Smooth muscle cell (in vitro differentiated cells): ENCODE results near the gene KCNK7. TPM values are rescaled to one million over a fixed set of nuclear protein-coding genes. Genes with fewer than 3 reads are reported as not detected.

Source experiments
- DNase-seq: peaks from one replicate; lab custom pipeline; 2025; ENCODE audit not compliant: unreplicated experiment; lab: John Stamatoyannopoulos, UW
- H2AFZ ChIP-seq: fragments of 200-600 bp; sonication (generic); 2 replicates; pipeline ENCODE4 v1.6.0; 2016; ENCODE audit warnings: antibody characterized with exemption, low read depth, mild to moderate bottlenecking
- H3F3A ChIP-seq: fragments of 200-600 bp; sonication (generic); 2 replicates; pipeline ENCODE4 v1.6.0; 2017; ENCODE audit warnings: antibody characterized with exemption, low read depth
- H3K27ac ChIP-seq: fragments of 200-600 bp; sonication (generic); 2 replicates; pipeline ENCODE4 v1.5.1; 2016; ENCODE audit warnings: low read depth, mild to moderate bottlenecking
- H3K27me3 ChIP-seq: fragments of 200-600 bp; sonication (generic); 2 replicates; pipeline ENCODE4 v1.6.1; 2016; ENCODE audit warnings: low read depth, mild to moderate bottlenecking
- H3K36me3 ChIP-seq: fragments of 200-600 bp; sonication (generic); 2 replicates; pipeline ENCODE4 v1.5.1; 2016; ENCODE audit warnings: low read depth
- H3K4me1 ChIP-seq: fragments of 200-600 bp; sonication (generic); 2 replicates; pipeline ENCODE4 v1.5.1; 2016; ENCODE audit warnings: low read depth
- H3K4me2 ChIP-seq: fragments of 200-600 bp; sonication (generic); 2 replicates; pipeline ENCODE4 v1.6.0; 2016; ENCODE audit warnings: mild to moderate bottlenecking
- H3K4me3 ChIP-seq: fragments of 200-600 bp; sonication (generic); 2 replicates; pipeline ENCODE4 v1.5.1; 2016; ENCODE audit warnings: mild to moderate bottlenecking
- H3K79me2 ChIP-seq: fragments of 200-600 bp; sonication (generic); 2 replicates; pipeline ENCODE4 v1.6.0; 2016; ENCODE audit warnings: low read depth, mild to moderate bottlenecking
- H3K9ac ChIP-seq: fragments of 200-600 bp; sonication (generic); 2 replicates; pipeline ENCODE4 v1.6.0; 2016; ENCODE audit warnings: low read depth
- H3K9me3 ChIP-seq: fragments of 200-600 bp; sonication (generic); replicated peaks from 2 replicates; pipeline ENCODE4 v1.5.1; 2016; ENCODE audit warnings: low read depth
- H4K20me1 ChIP-seq: fragments of 200-600 bp; sonication (generic); 2 replicates; pipeline ENCODE4 v1.6.0; 2016; ENCODE audit warnings: low read depth
- CTCF ChIP-seq: fragments of 200-600 bp; sonication (generic); IDR thresholded peaks from 2 replicates; pipeline ENCODE4 v1.5.1; 2017; ENCODE audit warnings: borderline replicate concordance, mild to moderate bottlenecking, antibody characterized with exemption; ENCODE audit not compliant: insufficient read depth, poor library complexity, severe bottlenecking
- WGBS: methylation state at CpG from one replicate; pipeline ENCODE4 v1.1.7; 2016; ENCODE audit warnings: low lambda C conversion rate; 5-methylcytosine and 5-hydroxymethylcytosine counted together
- polyA plus RNA-seq: library from polyadenylated mRNA; unstranded; fragments of >200 nt; fragmentation: Nextera tagmentation; extraction: Ambion mirVana; gene quantifications from 2 replicates; pipeline ENCODE4 v1.2.1, GENCODE V29; 2016
- total RNA-seq: library from RNA; depleted of rRNA; stranded (reverse); fragments of >200 nt; gene quantifications from 2 replicates; pipeline ENCODE4 v1.2.3, GENCODE V29; 2014

The KCNK7 gene
- total and polyA plus RNA-seq, 2 experiments from 2014 or later = not detected

- H3K36me3 ChIP-seq = no peaks in the 10 kb centered on the region
Observed at GRCh38 chr11:65619281-65619928, 23.8 kb upstream of the KCNK7 start.

GRCh38 chr11:65618763-65619162, 23.2 kb upstream of the KCNK7 start:
- Histone ChIP-seq H3K9ac (no peak overlapping the region), H3K27me3 (no peaks in the 10 kb centered on the region), H3K36me3 (no peaks in the 10 kb centered on the region), H3F3A (no peaks in the 10 kb centered on the region), H2AFZ (no peak overlapping the region), H3K4me3 (no peak overlapping the region), H3K27ac (no peak overlapping the region), H3K4me2 (no peak overlapping the region), H4K20me1 (peaks cover 8% of the 10 kb centered on the region), H3K4me1 (peaks cover under 1% of the 10 kb centered on the region), H3K9me3 (no peaks in the 10 kb centered on the region), H3K79me2 (peaks cover 26% of the 10 kb centered on the region)
- no peak for TF ChIP-seq CTCF
- no peak for DNase-seq
- WGBS = over 99% methylated on average over 14 of the region's 14 CpGs

More at GRCh38 chr11:65619281-65619928, 23.8 kb upstream of the KCNK7 start:
- WGBS = 95% methylated on average over 29 of the region's 29 CpGs
- Histone ChIP-seq H3F3A (no peaks in the 10 kb centered on the region), H3K4me1 (no peaks in the 10 kb centered on the region), H3K79me2 (peaks cover 24% of the 10 kb centered on the region), H3K27ac (no peak overlapping the region), H3K27me3 (no peaks in the 10 kb centered on the region), H3K4me3 (no peak overlapping the region), H2AFZ (no peak overlapping the region), H4K20me1 (peaks cover 8% of the 10 kb centered on the region), H3K9me3 (no peaks in the 10 kb centered on the region), H3K4me2 (no peak overlapping the region), H3K9ac (no peak overlapping the region)
- no peak for DNase-seq
- TF ChIP-seq CTCF = no peak

- Histone ChIP-seq H3K79me2 (peaks cover 32% of the 10 kb centered on the region), H2AFZ (no peak overlapping the region)
Observed at GRCh38 chr11:65617990-65618751, 22.6 kb upstream of the KCNK7 start.

More at GRCh38 chr11:65617990-65618751, 22.6 kb upstream of the KCNK7 start:
- no peak overlapping the region for H3K4me3 ChIP-seq
- no peaks in the 10 kb centered on the region for H3K36me3 ChIP-seq
- TF ChIP-seq CTCF = no peak
- no peak overlapping the region for H3K4me2 ChIP-seq
- H3K27me3 ChIP-seq = no peaks in the 10 kb centered on the region
- no peaks in the 10 kb centered on the region for H3F3A ChIP-seq
- no peak overlapping the region for H3K27ac ChIP-seq
- H4K20me1 ChIP-seq = peaks cover 9% of the 10 kb centered on the region
- H3K9ac ChIP-seq = no peak overlapping the region
- no peak for DNase-seq
- 98% methylated on average over 33 of the region's 33 CpGs for WGBS
- peaks cover 7% of the 10 kb centered on the region for H3K4me1 ChIP-seq
- no peaks in the 10 kb centered on the region for H3K9me3 ChIP-seq
